Middle frontal gyrus (tissue), 1 donor: Measurements from ENCODE around the gene PDE2A.
"Not testable (repeated sequence)": the region's sequence is repeated elsewhere in the genome, so short reads cannot be mapped to it uniquely, and the experiment has no call there.

Experiments used
- DNase-seq: peaks from one replicate; pipeline ENCODE4 v3.0.0-alpha.2; 2015; ENCODE audit warnings: low spot score; ENCODE audit errors: extremely low spot score

PDE2A gene

GRCh38 chr11:72578566-72578965 lies 95.7 kb downstream of the PDE2A start:
- DNase-seq: no peak

- no peak for DNase-seq
These were observed 96.2 kb downstream of the PDE2A start for GRCh38 chr11:72578051-72578450.

- no peak for DNase-seq
These were observed 96.9 kb downstream of the PDE2A start for GRCh38 chr11:72577271-72577721.

- no peak for DNase-seq
These were observed 97.6 kb downstream of the PDE2A start for GRCh38 chr11:72576661-72577060.

GRCh38 chr11:72576243-72576595 lies 98.0 kb downstream of the PDE2A start:
- DNase-seq: no peak

GRCh38 chr11:72575533-72576242 lies 98.5 kb downstream of the PDE2A start:
- DNase-seq: no peak

GRCh38 chr11:72574548-72575460 lies 99.4 kb downstream of the PDE2A start:
- no peak for DNase-seq

GRCh38 chr11:72573855-72574445 lies 100.3 kb downstream of the PDE2A start:
- no peak for DNase-seq

GRCh38 chr11:72573072-72573854 lies 101.0 kb downstream of the PDE2A start:
- DNase-seq: no peak

GRCh38 chr11:72572540-72572939 lies 101.7 kb downstream of the PDE2A start:
- DNase-seq: not testable (repeated sequence)

GRCh38 chr11:72570893-72571661 lies 103.1 kb downstream of the PDE2A start:
- DNase-seq: no peak

- DNase-seq: no peak
These were observed 104.0 kb downstream of the PDE2A start for GRCh38 chr11:72569966-72570892.

GRCh38 chr11:72568861-72569260 lies 105.4 kb downstream of the PDE2A start:
- DNase-seq: no peak

- no peak for DNase-seq
These were observed 111.8 kb downstream of the PDE2A start for GRCh38 chr11:72562431-72562830.

GRCh38 chr11:72561856-72562255 lies 112.4 kb downstream of the PDE2A start:
- no peak for DNase-seq

- DNase-seq: not testable (repeated sequence)
These were observed 113.4 kb downstream of the PDE2A start for GRCh38 chr11:72560864-72561263.

- no peak for DNase-seq
These were observed 117.8 kb downstream of the PDE2A start for GRCh38 chr11:72556433-72556832.

- not testable (repeated sequence) for DNase-seq
These were observed 119.2 kb downstream of the PDE2A start for GRCh38 chr11:72555014-72555522.

GRCh38 chr11:72553706-72554105 lies 120.5 kb downstream of the PDE2A start:
- DNase-seq: no peak
